Progenitor cell of endocrine pancreas (in vitro differentiated cells): ENCODE measurements around the gene PTPN14. TPM values are rescaled to one million over a fixed set of nuclear protein-coding genes. Genes with fewer than 3 reads are reported as not detected.
A peak's percentile ranks its signal among the peaks of the same experiment; 100 is the strongest.

Experiments used
- DNase-seq: peaks from one replicate; pipeline ENCODE4 v3.0.0; 2021; ENCODE audit warnings: low spot score; ENCODE audit not compliant: unreplicated experiment
- H3K27ac Mint-ChIP-seq: 2 replicates; pipeline ENCODE4 v1.8.0; 2021; ENCODE audit warnings: mild to moderate bottlenecking, moderate library complexity, mixed read lengths
- H3K27me3 Mint-ChIP-seq: 2 replicates; pipeline ENCODE4 v1.8.0; 2021; ENCODE audit warnings: mixed read lengths
- H3K36me3 Mint-ChIP-seq: 2 replicates; pipeline ENCODE4 v1.8.0; 2022; ENCODE audit warnings: mixed read lengths; ENCODE audit not compliant: insufficient read depth
- H3K4me1 Mint-ChIP-seq: 2 replicates; pipeline ENCODE4 v1.8.0; 2021; ENCODE audit warnings: low read depth, mixed read lengths
- H3K4me3 Mint-ChIP-seq: 2 replicates; pipeline ENCODE4 v1.8.0; 2021; ENCODE audit warnings: low read depth, mild to moderate bottlenecking, moderate library complexity, mixed read lengths
- H3K9me3 Mint-ChIP-seq: 2 replicates; pipeline ENCODE4 v1.8.0; 2021; ENCODE audit warnings: low read depth, mixed read lengths
- CTCF ChIP-seq: fragments of 200-600 bp; sonication (generic); IDR thresholded peaks from one replicate; pipeline ENCODE4 v1.5.0; 2021; ENCODE audit warnings: antibody characterized with exemption, mild to moderate bottlenecking; ENCODE audit not compliant: unreplicated experiment
- total RNA-seq: library from RNA; stranded (reverse); gene quantifications from 2 replicates; pipeline ENCODE4 v1.2.1, GENCODE V29; 2021

The PTPN14 gene
- total RNA-seq, 1 donor from 2014 or later: 37.0 TPM

GRCh38 chr1:214505134-214505533 lies 46.3 kb downstream of the PTPN14 start:
- no peak for DNase-seq
- TF ChIP-seq CTCF: no peak
- peak overlapping the region; percentile 12 for H3K4me3 Mint-ChIP-seq
- peaks cover 6% of the 10 kb centered on the region for H3K9me3 Mint-ChIP-seq
- H3K27me3 Mint-ChIP-seq: no peaks in the 10 kb centered on the region
- peak overlapping the region; percentile 91 for H3K27ac Mint-ChIP-seq
- peaks cover 12% of the 10 kb centered on the region for H3K36me3 Mint-ChIP-seq
- peaks cover 42% of the 10 kb centered on the region for H3K4me1 Mint-ChIP-seq

GRCh38 chr1:214504330-214504729 lies 47.1 kb downstream of the PTPN14 start:
- no peak overlapping the region for H3K4me3 Mint-ChIP-seq
- peaks cover 2% of the 10 kb centered on the region for H3K9me3 Mint-ChIP-seq
- TF ChIP-seq CTCF: no peak
- peaks cover 8% of the 10 kb centered on the region for H3K36me3 Mint-ChIP-seq
- H3K27ac Mint-ChIP-seq: no peak overlapping the region
- H3K4me1 Mint-ChIP-seq: peaks cover 43% of the 10 kb centered on the region
- no peak for DNase-seq
- H3K27me3 Mint-ChIP-seq: no peaks in the 10 kb centered on the region

GRCh38 chr1:214503553-214503952 lies 47.8 kb downstream of the PTPN14 start:
- no peak for DNase-seq
- H3K4me3 Mint-ChIP-seq: no peak overlapping the region
- H3K27ac Mint-ChIP-seq: no peak overlapping the region
- H3K4me1 Mint-ChIP-seq: peaks cover 43% of the 10 kb centered on the region
- no peaks in the 10 kb centered on the region for H3K27me3 Mint-ChIP-seq
- TF ChIP-seq CTCF: no peak
- H3K9me3 Mint-ChIP-seq: no peaks in the 10 kb centered on the region
- H3K36me3 Mint-ChIP-seq: peaks cover 6% of the 10 kb centered on the region

GRCh38 chr1:214500340-214501055 lies 50.9 kb downstream of the PTPN14 start:
- Mint-ChIP-seq H3K4me1 (peaks cover 22% of the 10 kb centered on the region), H3K36me3 (peaks cover 8% of the 10 kb centered on the region), H3K27me3 (no peaks in the 10 kb centered on the region), H3K4me3 (no peak overlapping the region), H3K27ac (peak overlapping the region; percentile 57), H3K9me3 (no peaks in the 10 kb centered on the region)
- DNase-seq: no peak
- no peak for TF ChIP-seq CTCF

- DNase-seq: no peak
- Mint-ChIP-seq H3K9me3 (no peaks in the 10 kb centered on the region), H3K4me3 (no peak overlapping the region), H3K4me1 (peaks cover 16% of the 10 kb centered on the region), H3K27ac (no peak overlapping the region), H3K36me3 (peaks cover 4% of the 10 kb centered on the region), H3K27me3 (no peaks in the 10 kb centered on the region)
- no peak for TF ChIP-seq CTCF
These were observed 51.7 kb downstream of the PTPN14 start for GRCh38 chr1:214499732-214500131.
